LHCN-M2 (cell line): ENCODE results near the gene ZFYVE28. TPM values are rescaled to one million over a fixed set of nuclear protein-coding genes. Genes with fewer than 3 reads are reported as not detected.
"Not testable (repeated sequence)": the region's sequence is repeated elsewhere in the genome, so short reads cannot be mapped to it uniquely, and the experiment has no call there.

Experiments used
- DNase-seq: peaks from one replicate; pipeline ENCODE4 v3.0.0-alpha.2; 2012; ENCODE audit warnings: low read depth
- total RNA-seq: library from RNA; depleted of rRNA; stranded (reverse); fragments of >200 nt; gene quantifications from 2 replicates; pipeline ENCODE4 v1.2.3, GENCODE V29; 2014

ZFYVE28 gene
- total RNA-seq, 1 experiment from 2014 or later = 2.1 TPM

DNA sequence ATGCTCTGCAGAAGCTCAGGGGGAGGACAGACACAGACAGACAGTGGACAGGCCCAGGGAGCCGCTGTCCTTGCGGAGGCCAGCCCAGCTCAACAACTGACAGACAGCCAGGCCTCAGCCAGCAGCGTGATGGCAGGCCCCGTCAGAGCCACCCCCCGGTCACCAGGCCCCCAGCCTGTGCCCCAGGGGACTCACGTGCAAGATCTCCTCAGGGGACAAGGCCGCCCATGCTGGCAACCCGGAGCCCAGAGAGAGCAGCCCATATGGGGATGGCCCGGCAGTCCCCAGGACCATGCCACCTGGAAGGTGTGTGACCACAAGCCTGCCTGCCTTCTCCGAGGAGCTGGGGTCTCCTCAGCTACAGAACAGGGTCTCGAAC lies 128.5 kb downstream of the ZFYVE28 start:
- no peak for DNase-seq

DNA sequence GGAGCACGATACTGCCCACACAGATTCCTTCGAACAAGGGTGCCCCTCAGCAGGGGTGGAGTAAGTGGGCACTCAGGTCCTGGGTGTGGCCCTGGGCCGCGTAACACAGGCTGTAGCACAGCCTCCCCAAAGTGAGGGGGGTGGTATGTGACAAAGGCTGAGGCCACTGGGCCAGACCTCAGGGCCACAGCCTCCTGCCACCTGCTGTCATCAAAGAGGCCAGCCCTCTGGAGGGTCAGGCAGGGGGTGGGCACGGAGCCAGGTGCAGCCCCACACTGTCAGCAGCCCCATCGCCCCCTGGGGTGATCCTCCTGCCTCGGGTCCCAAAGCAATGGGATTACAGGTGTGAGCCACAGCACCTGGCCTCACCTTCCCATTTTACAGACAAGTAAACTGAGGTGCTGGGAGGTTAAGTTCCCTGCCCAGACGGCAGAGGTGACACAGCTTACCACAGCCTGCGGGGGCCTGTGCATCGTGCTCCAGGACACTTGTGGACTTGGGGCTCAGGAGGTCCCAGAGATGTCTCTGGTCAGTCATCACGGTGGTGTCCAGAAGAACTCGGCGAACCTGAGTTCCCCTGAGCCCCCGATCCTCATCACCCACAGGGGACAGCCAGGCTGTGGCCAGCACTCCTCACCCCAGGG lies 129.0 kb downstream of the ZFYVE28 start:
- DNase-seq = no peak

DNA sequence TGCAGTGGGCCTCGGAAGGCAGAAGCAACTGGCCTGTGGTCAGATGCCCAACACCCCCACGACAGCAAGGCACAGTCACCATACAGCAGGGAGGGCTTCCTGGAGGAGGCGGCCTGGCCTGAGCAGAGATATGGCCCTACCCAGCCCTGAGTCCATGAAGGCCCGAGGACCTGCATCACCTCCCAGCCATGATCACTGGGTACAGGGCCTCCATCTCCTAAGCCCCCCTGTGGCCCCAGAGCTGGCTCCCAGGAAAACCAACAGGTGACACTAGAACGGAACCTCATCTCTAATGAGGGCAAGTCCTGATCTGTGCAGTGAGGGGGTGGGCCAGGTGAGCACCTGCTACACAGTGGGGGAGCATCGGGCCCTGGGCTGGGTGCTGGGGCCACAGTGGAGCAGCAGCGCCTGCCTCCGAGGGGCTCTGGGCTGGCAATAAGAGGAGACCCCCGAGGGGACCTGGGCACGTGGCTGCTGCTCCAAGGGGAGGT lies 130.3 kb downstream of the ZFYVE28 start:
- DNase-seq = no peak

DNA sequence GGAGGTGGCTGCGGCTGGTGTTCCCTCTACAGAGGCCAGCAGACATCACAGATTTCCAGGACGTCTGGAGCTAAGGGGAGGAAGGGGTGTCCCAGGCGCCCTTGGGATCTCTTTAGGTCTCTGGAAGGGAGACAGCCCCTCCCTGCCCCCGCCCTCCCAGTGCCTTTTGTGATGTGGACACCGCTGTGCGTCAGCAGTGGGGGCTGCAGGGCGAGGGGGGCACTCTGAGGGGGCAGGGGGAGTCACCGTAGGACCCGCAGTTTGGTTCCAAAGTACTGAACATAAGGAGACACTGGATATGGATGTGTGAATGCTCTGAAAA lies 130.9 kb downstream of the ZFYVE28 start:
- no peak for DNase-seq

DNA sequence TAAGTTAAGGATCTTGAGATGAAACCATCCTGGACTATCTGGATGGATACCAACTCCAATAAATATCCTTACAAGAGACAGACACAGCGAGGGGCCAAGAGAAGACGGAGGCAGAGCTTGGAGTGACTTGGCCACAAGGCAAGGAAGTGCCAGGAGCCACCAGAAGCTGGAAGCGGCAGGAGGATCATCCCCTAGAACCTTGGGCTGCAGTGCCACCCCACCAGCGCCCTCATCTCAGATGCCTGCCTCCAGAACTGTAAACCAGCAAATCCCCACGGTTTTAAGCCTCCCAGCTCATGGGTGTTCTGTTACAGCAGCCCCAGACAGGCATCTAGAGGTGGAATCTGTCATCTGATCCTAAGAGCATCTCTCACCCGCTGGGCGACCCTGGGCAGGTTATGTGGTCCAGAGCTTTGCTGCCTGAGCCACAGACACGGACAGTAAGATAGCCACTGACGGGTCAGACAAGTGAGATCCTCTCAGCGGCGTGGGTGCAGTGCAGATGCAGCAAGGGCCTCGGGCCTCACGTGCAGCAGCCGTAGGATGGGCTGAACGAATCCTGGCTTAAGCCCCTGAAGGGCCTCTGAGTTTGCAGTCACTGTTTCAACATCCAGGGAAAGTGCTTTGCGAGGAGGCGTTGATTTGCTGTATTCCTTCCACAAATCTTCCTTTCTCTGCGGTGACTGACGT lies 131.4 kb downstream of the ZFYVE28 start:
- DNase-seq = no peak

DNA sequence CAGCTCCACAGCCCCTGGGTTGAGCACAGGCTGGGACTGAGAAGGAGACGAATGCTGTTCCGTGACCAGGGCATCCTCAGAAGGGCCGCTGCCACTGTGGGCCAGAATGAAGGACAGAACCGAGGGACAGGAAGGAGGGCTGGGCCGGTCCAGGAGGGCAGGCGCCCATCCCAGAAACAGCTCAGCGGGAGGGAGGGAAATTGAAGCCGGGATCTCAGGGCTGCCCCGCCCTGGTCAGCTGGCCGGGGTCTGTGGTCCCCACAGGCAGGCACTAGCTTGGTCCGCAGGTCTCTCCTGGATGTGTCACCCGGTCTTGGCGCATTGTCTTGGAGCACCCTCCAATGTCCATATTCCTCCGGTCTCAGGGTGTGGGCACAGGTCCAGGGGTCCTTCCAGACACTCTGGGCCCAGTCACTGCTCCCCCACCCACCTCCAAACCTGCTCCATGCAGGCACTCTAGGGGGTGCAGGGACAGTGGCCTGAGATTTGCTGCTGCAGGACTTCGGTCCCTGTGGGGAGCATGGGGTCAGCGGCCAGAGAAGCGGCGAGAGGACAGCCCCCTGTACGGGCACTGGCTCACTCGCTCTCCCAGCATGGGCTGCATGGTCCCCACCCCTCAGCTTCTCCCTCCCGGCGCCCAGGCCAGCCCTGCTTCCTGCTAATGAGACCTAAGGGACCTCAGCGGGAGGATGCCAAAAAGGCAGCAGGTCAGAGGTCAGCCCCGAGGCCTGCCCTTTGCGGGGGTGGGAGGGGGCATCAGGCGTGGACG lies 132.6 kb downstream of the ZFYVE28 start:
- DNase-seq = no peak

DNA sequence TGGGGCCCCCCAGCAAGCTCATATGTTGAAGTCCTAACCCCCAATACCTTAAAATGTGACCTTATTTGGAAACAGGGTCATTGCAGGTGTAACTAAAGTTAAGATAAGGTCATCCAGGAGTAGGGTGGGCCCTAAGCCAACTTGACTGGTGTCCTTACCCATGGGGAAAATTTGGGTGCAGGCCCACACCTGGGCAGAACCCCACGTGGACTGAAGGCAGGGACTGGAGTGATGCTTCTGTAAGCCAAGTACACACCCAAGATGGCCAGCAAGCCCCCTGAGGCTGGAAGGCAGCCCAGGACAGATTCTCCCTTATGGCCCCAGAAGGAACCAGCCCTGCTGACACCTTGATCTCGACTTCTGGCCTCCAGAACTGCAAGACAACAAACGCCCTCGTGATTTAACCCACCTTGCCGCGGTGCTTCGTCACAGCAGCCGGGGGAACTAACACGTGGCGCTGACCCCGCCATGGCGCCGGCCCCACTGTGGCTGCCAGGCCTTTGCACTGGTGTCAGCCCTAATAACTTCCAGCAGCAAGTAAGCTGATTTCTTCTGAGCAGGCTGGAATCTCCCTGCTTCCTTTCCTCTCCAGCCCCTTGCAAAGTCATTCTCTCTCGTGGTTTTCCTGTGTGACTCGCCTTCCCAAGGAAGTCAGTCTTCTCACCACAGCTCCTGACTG lies 133.4 kb downstream of the ZFYVE28 start:
- DNase-seq = peak; percentile 64

DNA sequence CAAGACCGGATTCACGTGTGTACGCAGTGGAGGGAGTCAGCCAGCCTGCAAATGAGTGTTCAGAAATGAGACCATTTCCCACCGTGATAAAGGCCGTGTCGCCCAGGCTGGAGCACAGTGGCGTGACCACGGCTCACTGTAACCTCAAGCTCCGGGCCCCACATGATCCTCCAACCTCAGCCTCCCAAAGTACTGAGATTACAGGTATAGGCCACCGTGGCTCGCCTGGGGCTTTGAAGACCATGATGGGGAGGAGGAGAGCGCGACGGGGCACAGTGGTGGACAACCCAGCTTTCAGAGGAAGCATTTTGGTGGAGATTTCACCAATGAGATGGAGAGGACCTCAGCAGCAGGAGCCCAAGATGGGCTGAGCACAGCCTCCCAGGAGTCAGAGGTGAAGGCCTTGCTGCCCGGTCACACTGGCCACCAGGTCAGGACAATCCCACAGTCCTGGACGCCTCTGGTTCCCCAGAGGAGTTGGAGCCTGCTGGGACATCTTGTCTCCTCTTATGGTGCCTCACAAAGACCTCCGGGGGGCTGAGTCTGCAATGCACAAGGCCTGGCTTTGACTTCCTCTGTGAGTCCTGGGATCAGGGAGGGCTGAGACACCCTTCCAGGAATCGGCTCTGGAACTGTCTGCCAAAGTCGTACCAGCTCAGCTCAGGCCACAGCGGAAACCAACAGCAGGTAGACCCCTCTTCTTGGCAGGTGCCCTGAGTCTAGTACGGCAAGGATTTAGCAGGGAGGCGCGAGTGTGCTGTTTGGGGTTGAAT lies 134.1 kb downstream of the ZFYVE28 start:
- no peak for DNase-seq

DNA sequence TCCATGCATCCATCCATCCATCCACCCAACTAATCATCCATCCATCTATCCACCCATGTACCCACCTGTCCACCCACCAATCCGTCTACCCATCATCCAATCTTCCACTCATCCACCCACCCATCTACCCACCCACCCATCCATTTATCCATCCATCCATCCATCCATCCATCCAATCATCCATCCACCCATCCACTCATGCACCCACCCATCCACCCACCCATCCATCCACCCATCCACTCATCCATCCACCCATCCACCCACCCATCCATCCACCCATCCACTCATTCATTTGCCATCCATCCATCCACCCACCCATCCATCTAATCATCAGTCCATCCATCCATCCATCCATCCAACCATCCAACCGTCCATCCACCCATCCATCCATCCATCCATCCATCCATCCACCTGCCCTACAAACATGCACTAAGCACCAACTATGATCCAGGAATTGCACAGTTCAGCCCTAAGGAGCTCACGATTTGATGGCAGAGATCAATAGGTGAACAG lies 135.2 kb downstream of the ZFYVE28 start:
- no peak for DNase-seq

DNA sequence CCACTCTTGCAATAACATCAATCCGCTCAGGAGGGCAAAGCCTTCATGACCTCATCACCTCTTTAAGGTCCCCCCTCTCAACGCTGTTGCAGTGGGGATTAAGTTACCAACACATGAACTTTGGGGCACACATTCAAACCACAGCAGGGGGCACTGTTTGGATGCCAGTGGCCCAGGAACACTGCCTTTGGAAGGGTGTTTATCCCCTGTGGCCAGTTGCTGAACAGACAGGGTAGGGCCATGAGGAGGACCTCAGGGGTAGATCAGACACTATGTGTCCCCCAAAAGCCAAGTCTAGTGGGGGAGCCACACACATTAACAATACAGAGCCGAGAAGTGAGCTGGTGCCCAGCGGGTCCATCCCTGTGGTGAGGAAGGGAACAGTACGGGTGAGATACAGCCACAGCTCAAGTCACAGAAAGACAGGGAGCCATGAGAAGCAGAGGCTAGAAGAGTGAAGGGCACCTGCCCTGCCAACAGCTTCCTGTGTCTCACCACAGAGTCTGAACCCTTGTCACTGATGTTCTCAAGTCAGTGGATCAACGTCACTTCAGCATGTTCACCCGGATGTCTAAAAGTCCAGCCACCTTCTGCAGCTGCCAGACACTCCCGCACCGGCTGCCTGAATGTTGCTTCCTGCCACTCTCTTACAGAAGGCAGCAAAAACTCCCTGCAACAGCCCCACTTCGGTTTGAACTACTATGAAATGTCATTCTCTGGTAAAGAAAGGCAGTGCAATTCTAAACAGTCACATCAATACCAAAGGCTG lies 136.7 kb downstream of the ZFYVE28 start:
- DNase-seq = peak; percentile 44

DNA sequence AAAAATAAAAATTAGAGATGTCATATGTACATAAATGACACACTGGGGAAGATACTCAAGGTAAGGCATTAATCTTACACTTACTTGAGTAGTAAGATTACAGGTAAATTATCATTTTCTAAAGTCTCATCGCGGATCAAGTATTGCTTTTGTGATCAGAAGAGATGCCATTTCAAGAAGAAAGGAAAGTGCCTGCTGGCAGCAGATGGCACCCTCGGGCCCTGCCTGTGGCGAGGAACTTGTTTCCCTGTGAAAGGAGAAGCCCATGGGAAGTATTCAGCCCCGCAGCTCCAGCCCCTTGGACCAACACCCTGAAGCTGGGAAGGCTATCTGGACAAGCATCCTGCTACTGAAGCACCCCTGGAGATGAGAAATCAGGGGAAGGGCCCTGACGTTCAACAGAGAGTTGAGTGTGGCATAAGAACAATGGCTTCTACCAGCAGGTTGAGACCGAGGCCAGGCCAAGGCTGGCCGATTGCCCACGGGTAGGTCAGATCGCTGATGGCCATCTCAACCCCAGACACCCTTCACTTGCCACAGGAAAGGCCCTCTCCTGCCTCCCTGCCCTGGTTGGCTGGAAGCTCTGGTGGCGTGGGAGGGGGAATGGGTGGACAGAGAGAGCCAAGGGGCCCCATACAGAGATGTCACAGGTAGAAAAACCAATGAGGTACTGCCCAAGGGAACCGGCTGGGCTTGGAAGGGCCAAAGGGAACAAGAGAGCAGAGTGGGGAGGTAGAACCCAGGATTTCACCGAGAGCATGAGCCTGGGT lies 137.7 kb downstream of the ZFYVE28 start:
- no peak for DNase-seq

DNA sequence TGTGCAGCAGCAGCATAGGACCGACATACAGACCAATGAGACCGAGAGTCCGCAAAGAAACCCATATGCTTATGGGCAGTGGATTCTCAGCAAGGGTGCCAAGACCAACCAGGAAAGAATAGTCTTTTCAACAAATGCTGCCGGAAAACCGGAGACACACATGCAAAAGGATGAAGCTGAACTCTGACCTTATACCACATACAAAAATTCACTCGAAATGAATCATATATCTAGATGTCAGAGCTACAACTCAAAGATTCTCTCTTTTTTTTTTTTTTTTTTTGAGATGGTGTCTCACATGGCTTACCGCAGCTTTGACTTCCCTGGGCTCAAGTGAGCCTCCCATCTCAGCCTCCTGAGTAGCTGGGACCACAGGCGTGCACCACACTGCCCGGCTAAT lies 140.5 kb downstream of the ZFYVE28 start:
- no peak for DNase-seq

DNA sequence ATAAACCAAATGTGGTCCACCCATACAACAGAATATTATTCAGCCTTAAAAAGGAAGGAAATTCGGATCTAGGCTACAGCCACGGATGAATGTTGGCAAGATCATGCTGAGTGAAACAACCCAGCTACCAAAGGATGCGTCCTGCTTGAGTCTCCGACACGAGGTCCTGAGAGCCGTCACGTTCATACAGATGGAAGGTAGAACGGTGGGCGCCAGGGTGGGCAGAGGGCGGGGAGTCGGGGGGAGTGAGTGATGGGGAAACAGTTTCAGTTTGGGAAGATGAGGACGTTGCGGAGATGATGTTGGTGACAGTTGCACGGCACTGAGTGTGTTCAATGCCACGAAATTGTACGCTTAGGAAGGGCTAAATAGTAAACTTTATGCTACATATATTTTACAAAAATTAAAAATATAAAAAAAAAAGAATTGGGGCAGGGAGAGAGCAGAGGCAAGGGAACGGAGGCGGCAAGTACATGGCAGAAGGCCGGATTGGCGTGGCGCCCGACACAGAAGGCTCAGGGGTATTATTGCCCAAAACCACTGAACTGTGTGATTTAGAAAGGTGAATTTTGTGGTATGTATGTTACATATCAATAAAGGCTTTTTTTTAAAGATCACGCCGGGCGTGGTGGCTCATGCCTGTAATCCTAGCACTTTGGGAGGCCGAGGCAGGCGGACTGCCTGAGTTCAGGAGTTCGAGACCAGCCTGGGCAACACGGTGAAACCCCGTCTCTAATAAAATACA lies 141.7 kb downstream of the ZFYVE28 start:
- no peak for DNase-seq

DNA sequence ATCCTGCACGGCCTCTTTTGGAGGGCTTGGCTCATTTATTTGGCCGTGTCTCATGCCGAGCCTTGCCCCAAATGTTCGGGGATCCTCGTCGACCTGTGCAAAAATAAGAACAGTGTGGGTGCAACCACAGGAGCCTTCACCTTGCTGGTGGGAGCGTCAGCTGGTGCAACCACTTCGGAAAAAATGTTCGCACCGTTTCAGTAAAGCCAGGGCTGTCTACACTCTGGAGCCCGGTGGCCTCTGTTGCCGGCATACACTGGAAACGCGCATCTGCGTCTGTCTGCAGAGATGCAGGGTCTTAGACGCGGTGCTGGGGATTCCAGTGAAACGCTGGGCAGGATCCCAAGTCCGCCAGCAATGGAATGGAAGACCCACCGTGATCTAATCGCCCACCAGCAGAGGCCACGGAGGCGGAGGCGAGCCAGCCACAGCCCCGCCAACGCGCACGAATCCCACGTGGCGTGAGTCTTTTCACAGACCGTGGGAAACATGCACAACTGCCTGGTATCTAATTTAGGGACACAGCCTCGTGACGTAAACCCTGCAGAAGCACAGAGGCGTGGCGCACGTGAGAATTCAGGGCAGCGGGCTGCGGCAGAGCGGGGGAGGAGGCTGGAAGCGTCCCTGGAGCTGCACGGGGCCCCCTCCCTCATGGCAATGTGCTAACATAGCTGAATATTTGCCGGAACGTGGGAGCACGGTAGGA lies 142.7 kb downstream of the ZFYVE28 start:
- no peak for DNase-seq

DNA sequence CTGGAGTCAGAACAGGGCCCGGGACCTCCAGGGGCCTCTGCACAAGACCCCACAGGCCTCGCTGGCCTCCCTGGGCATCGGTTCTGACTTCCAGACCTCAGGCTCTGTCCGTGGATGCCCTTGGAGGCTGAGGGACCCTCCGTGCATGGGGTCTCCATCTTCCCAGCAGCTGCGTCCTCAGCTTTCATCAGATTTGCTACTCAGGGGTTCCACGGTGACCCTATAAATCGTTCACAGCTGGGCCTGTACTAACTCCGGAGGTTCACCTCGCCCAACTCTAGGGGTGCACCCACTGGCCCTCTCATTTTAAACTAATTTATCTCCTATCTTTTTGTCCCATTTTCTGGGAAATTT lies 143.4 kb downstream of the ZFYVE28 start:
- not testable (repeated sequence) for DNase-seq

DNA sequence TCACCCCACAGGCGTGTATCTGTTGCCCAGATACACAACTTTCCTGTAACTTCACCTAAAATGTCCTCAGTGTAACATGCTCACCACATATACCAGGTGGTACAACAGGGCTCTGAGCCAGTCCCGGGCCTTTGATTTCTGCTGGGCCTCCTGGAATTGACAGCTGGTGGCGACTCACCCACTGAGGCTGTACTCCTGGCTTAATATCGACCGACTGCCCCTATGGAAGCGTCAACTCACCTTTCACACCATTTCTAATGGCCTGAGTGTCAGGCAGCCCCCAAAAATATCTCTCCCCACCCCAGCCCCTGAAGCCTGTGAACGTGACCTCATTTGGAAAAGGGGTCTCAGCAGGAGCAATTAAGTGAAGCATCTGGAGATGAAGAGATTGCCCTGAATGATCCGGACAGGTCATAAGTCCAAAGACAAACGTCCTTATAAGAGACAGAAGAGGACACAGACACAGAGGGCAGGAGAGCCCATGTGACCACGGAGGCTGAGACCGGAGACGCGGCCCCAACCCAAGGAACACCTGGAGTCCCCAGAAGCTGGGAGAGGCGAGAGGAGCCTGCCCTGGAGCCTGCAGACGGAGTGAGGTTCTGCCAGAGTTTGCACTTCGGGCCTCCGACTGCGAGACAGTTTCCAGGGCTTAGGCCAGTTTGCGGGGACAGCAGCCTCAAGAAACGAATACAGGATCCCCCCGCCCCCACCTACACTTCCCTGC lies 144.0 kb downstream of the ZFYVE28 start:
- peak; percentile 30 for DNase-seq

DNA sequence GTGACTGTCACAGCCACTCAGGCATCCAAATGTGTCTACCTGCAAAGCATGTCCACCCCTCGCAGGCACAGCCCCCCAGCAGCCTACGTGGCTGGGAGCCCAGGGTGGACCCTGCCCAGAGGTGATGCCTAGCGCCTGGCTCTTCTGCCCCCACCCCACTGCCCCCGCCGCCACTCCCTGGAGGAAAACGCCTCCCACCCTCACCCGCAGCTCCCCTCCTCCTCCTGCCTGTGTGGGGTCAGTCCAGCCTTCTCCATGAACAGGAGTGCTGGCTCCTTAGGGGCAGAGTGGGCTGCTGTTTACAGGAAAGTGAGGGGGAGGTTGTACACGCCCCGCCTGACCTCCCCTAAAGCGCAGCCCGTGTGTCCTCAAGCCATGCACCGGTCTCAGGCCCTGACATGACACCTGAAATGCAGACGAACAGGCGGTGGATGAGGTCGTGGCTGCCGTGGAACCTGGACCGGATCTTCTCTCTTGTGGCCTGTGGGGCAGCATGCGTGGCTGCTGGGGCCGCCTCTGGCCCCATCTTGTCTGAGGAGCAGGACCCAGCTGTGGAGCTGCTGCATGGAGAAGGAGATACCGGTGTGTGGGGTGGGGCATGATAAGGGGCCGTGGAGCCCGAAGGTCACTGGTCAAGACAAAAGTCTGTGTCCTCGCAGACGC lies 144.7 kb downstream of the ZFYVE28 start:
- no peak for DNase-seq
